IMR-90 (cell line): ENCODE measurements around the gene RHO. TPM values are rescaled to one million over a fixed set of nuclear protein-coding genes. Genes with fewer than 3 reads are reported as not detected.

Experiments
- ATAC-seq: fragments of 200-7000 bp; cut with Tn5 transposase; 2 replicates; pipeline ENCODE4 v1.9.1; 2020; ENCODE audit warnings: low read depth, mild to moderate bottlenecking, moderate library complexity
- BruUV-seq: library from RNA; stranded (reverse); fragments of 400-500 nt; replicated peaks from 2 replicates; lab custom pipeline; 2021; lab: Mats Ljungman, UMichigan
- CTCF ChIA-PET: fragments of 300-600 bp; formaldehyde crosslinking; extraction: SDS; loops from one replicate; lab custom pipeline; 2021; ENCODE audit warnings: antibody characterized with exemption; lab: Yijun Ruan, JAX
- POLR2A ChIA-PET: fragments of 300-600 bp; sonication (Branson Sonifier 250); formaldehyde crosslinking; loops from one replicate; lab custom pipeline; 2022; ENCODE audit warnings: antibody characterized with exemption; ENCODE audit not compliant: unreplicated experiment; lab: Charles Lee
- DNase-seq: peaks from one replicate; pipeline ENCODE4 v3.0.0; 2013
- H2AFZ ChIP-seq: replicated peaks from 2 replicates; pipeline ENCODE3; 2013; ENCODE audit warnings: low read length, mild to moderate bottlenecking; ENCODE audit not compliant: poor library complexity
- H2AK5ac ChIP-seq: 2 replicates; pipeline ENCODE4 v1.6.1; 2013; ENCODE audit warnings: low read depth, low read length, inconsistent platforms
- H2AK9ac ChIP-seq: replicated peaks from 2 replicates; pipeline ENCODE3; 2013; ENCODE audit warnings: mild to moderate bottlenecking, low read depth, low read length, moderate library complexity; ENCODE audit not compliant: poor library complexity
- H2BK120ac ChIP-seq: 2 replicates; pipeline ENCODE4 v1.6.1; 2013; ENCODE audit warnings: low read depth, low read length, inconsistent platforms
- H2BK15ac ChIP-seq: 3 replicates; pipeline ENCODE4 v1.6.1; 2013; ENCODE audit warnings: low read depth, low read length, inconsistent platforms
- H2BK20ac ChIP-seq: 2 replicates; pipeline ENCODE4 v1.6.1; 2013; ENCODE audit warnings: low read depth, mild to moderate bottlenecking, inconsistent platforms, low read length, moderate library complexity
- H2BK5ac ChIP-seq: 2 replicates; pipeline ENCODE4 v1.6.1; 2013; ENCODE audit warnings: mild to moderate bottlenecking, low read depth, low read length, inconsistent platforms; ENCODE audit not compliant: poor library complexity, severe bottlenecking
- H3K14ac ChIP-seq: replicated peaks from 2 replicates; pipeline ENCODE4 v1.6.1; 2013; ENCODE audit warnings: low read depth, low read length, inconsistent platforms
- H3K18ac ChIP-seq: 2 replicates; pipeline ENCODE4 v1.6.1; 2013; ENCODE audit warnings: low read depth, low read length, control low read depth
- H3K23ac ChIP-seq: 2 replicates; pipeline ENCODE4 v1.6.1; 2013; ENCODE audit warnings: low read depth, low read length, inconsistent platforms
- H3K27ac ChIP-seq: 2 replicates; pipeline ENCODE4 v1.5.1; 2013; ENCODE audit warnings: mild to moderate bottlenecking, control low read depth, low read length; ENCODE audit not compliant: insufficient read depth
- H3K27me3 ChIP-seq: 2 replicates; pipeline ENCODE4 v1.6.1; 2013; ENCODE audit warnings: low read length; ENCODE audit not compliant: control insufficient read depth, insufficient read depth
- H3K36me3 ChIP-seq: 2 replicates; pipeline ENCODE4 v1.6.1; 2013; ENCODE audit warnings: low read length, mixed read lengths; ENCODE audit not compliant: control insufficient read depth, insufficient read depth
- H3K4ac ChIP-seq: 2 replicates; pipeline ENCODE4 v1.6.1; 2013; ENCODE audit warnings: low read depth, low read length, inconsistent platforms
- H3K4me1 ChIP-seq: 2 replicates; pipeline ENCODE4 v1.6.1; 2013; ENCODE audit warnings: low read length, mixed read lengths; ENCODE audit not compliant: control insufficient read depth, insufficient read depth
- H3K4me2 ChIP-seq: 2 replicates; pipeline ENCODE4 v1.6.1; 2013; ENCODE audit warnings: low read depth, mild to moderate bottlenecking, control low read depth, low read length, moderate library complexity
- H3K4me3 ChIP-seq: 2 replicates; pipeline ENCODE4 v1.5.1; 2013; ENCODE audit warnings: low read depth, mild to moderate bottlenecking, control low read depth, low read length, moderate library complexity; ENCODE audit not compliant: insufficient read depth
- H3K56ac ChIP-seq: 2 replicates; pipeline ENCODE4 v1.6.1; 2013; ENCODE audit warnings: low read length, inconsistent platforms; ENCODE audit not compliant: insufficient read depth; ENCODE audit errors: extremely low read depth
- H3K79me1 ChIP-seq, 2 experiments: 2 replicates each; pipeline ENCODE4 v1.6.1; 2013; ENCODE audit warnings: low read length in 2 of 2, inconsistent platforms in 1 of 2, low read depth in 1 of 2
- H3K9ac ChIP-seq: 2 replicates; pipeline ENCODE4 v1.6.1; 2013; ENCODE audit warnings: low read depth, low read length, control low read depth
- H3K9me1 ChIP-seq: 2 replicates; pipeline ENCODE4 v1.6.1; 2013; ENCODE audit warnings: low read length, inconsistent platforms; ENCODE audit not compliant: insufficient read depth
- H3K9me3 ChIP-seq: 2 replicates; pipeline ENCODE4 v1.6.1; 2013; ENCODE audit warnings: low read length; ENCODE audit not compliant: control insufficient read depth, insufficient read depth
- H4K20me1 ChIP-seq: 2 replicates; pipeline ENCODE4 v1.6.1; 2013; ENCODE audit warnings: low read length, inconsistent platforms; ENCODE audit not compliant: insufficient read depth
- H4K5ac ChIP-seq: 2 replicates; pipeline ENCODE4 v1.6.1; 2013; ENCODE audit warnings: mild to moderate bottlenecking, low read depth, low read length, control low read depth
- H4K8ac ChIP-seq, 2 experiments: 2 replicates each; pipeline ENCODE4 v1.6.1; 2013; ENCODE audit warnings: low read depth in 2 of 2, low read length in 2 of 2, control low read depth in 1 of 2, inconsistent platforms in 1 of 2
- H4K91ac ChIP-seq: 2 replicates; pipeline ENCODE4 v1.6.1; 2013; ENCODE audit warnings: low read depth, low read length, inconsistent platforms; ENCODE audit not compliant: insufficient read depth
- FOS ChIP-seq: fragments of 150-350 bp; IDR thresholded peaks from 2 replicates; pipeline ENCODE4 v1.6.1; 2016; ENCODE audit warnings: low read depth, low read length
- MAFK ChIP-seq: IDR thresholded peaks from 2 replicates; pipeline ENCODE4 v1.6.1; 2012; ENCODE audit warnings: low read depth, low read length, improper control_type of control experiment
- POLR2A ChIP-seq: IDR thresholded peaks from 2 replicates; pipeline ENCODE4 v1.6.1; 2012; ENCODE audit warnings: mild to moderate bottlenecking, low read depth, low read length
- RCOR1 ChIP-seq: IDR thresholded peaks from 2 replicates; pipeline ENCODE4 v1.6.1; 2012; ENCODE audit warnings: mild to moderate bottlenecking, low read length, improper control_type of control experiment; ENCODE audit not compliant: insufficient replicate concordance
- USF2 ChIP-seq: fragments of 150-350 bp; IDR thresholded peaks from 2 replicates; pipeline ENCODE4 v1.6.1; 2017; ENCODE audit warnings: mild to moderate bottlenecking, antibody characterized with exemption, low read length, low read depth
- WGBS, 2 experiments: methylation state at CpG; one replicate each; pipeline versions ENCODE4 v1.1.5 to v1.1.7; 2013; ENCODE audit warnings: missing lambda C conversion rate in 2 of 2; ENCODE audit not compliant: insufficient read length in 1 of 2; ENCODE audit errors: extremely low coverage in 2 of 2; 5-methylcytosine and 5-hydroxymethylcytosine counted together
- dilution Hi-C: fragments of 300-500 bp; cut with HindIII; formaldehyde crosslinking; loops from one replicate; pipeline ENCODE4 v1.14.3; 2018; ENCODE audit warnings: low sequenced_read_pairs; ENCODE audit not compliant: unreplicated experiment
- in situ Hi-C: fragments of 300-500 bp; cut with MboI; formaldehyde crosslinking; loops from 3 replicates; pipeline ENCODE4 v1.14.3; 2019; ENCODE audit warnings: low sequenced_read_pairs, inconsistent platforms, mixed read lengths
- intact Hi-C: fragments of 100-400 bp; cut with micrococcal nuclease; formaldehyde crosslinking; loops from 2 replicates; pipeline ENCODE4 v1.10.0; 2022
- polyA plus RNA-seq, 3 experiments: library from polyadenylated mRNA; depleted of rRNA; stranded (reverse); fragments of >200 nt; gene quantifications; 2 replicates each; pipeline ENCODE4 v1.2.3, GENCODE V29; 2012; ENCODE audit warnings: low replicate concordance in 1 of 3
- total RNA-seq: library from RNA; depleted of rRNA; stranded (reverse); fragments of >200 nt; gene quantifications from 2 replicates; pipeline ENCODE4 v1.2.3, GENCODE V29; 2012

Gene RHO
- total and polyA plus RNA-seq, 2 of the 4 experiments (the other 2 are of a cell fraction) = not detected

- no peak overlapping the region for H2BK15ac ChIP-seq
Observed at GRCh38 chr3:129531699-129532098, 3.3 kb downstream of the RHO start.

More at GRCh38 chr3:129531699-129532098, 3.3 kb downstream of the RHO start:
- no peak overlapping the region for H3K56ac ChIP-seq
- ChIA-PET CTCF (no interaction called here), POLR2A (no interaction called here)
- no peak overlapping the region for H4K5ac ChIP-seq
- H3K4ac ChIP-seq = no peak overlapping the region
- H3K23ac ChIP-seq = no peak overlapping the region
- WGBS, 2 experiments = 100% methylated on average over 3 of the region's 11 CpGs; no CpG with 5 or more reads in 1 of the 2 experiments
- no peaks in the 10 kb centered on the region for H3K36me3 ChIP-seq
- BruUV-seq = no TSS peak
- no peak overlapping the region for H3K14ac ChIP-seq
- H3K79me1 ChIP-seq = no peaks in the 10 kb centered on the region
- H4K91ac ChIP-seq = no peak overlapping the region
- no peak overlapping the region for H3K9ac ChIP-seq
- H3K27ac ChIP-seq = no peak overlapping the region
- no peaks in the 10 kb centered on the region for H3K9me3 ChIP-seq
- dilution Hi-C loops = no loop called here
- H3K27me3 ChIP-seq = peaks cover 3% of the 10 kb centered on the region; the same call in 1 of the 2 replicates
- H3K4me2 ChIP-seq = no peak overlapping the region
- DNase-seq (no peak), ATAC-seq (no peak)
- H2AK9ac ChIP-seq = no peak overlapping the region
- intact Hi-C loops = no loop called here
- no peak overlapping the region for H4K8ac ChIP-seq
- H3K4me3 ChIP-seq = no peak overlapping the region
- H2BK20ac ChIP-seq = no peak overlapping the region
- peaks cover 14% of the 10 kb centered on the region for H3K4me1 ChIP-seq
- H2AK5ac ChIP-seq = no peak overlapping the region
- TF ChIP-seq RCOR1 = no peak
- TF ChIP-seq POLR2A = no peak
- TF ChIP-seq MAFK = no peak
- no peak for TF ChIP-seq FOS
- TF ChIP-seq USF2 = no peak
- no peak overlapping the region for H3K18ac ChIP-seq
- H4K20me1 ChIP-seq = no peaks in the 10 kb centered on the region
- in situ Hi-C loops = no loop called here
- H2BK120ac ChIP-seq = no peak overlapping the region
- peaks cover 8% of the 10 kb centered on the region for H3K9me1 ChIP-seq
- H2AFZ ChIP-seq = no peak overlapping the region
- no peak overlapping the region for H2BK5ac ChIP-seq
